ENCODE results near the gene ADAM22. TPM values are rescaled to one million over a fixed set of nuclear protein-coding genes. Genes with fewer than 3 reads are reported as not detected.

The ADAM22 gene
- polyA plus RNA-seq, 2 of the 4 experiments (the other 2 are of a cell fraction), result 0.53 to 0.59 TPM

GRCh38 chr7:87935384-87935706 is 1.3 kb downstream of the ADAM22 start:
- no peak for ATAC-seq
- WGBS (ENCODE audit: missing lambda C conversion rate), result 61% methylated on average over 8 of the region's 8 CpGs

GRCh38 chr7:87941138-87941537 is 7.1 kb downstream of the ADAM22 start:
- CTCF ChIA-PET, result no interaction called here
- ATAC-seq (no peak), FAIRE-seq (no peak), DNase-seq (ENCODE audit: low read depth in 1 of 2, low spot score in 1 of 2) (no peak)
- Histone ChIP-seq H3K4me2 (no peak overlapping the region), H3K9me3 (no peaks in the 10 kb centered on the region), H3K27ac (no peak overlapping the region), H3K4me3 (no peak overlapping the region), H3K4me1 (no peaks in the 10 kb centered on the region)
- TF ChIP-seq ATOH8 (CRISPR knock-in tag; IDR thresholded peaks at IDR 0.05; ENCODE audit: low read depth) (no peak), JUN (IDR thresholded peaks at IDR 0.05) (no peak), FOXS1 (CRISPR knock-in tag; IDR thresholded peaks at IDR 0.05) (no peak), RARB (CRISPR knock-in tag; IDR thresholded peaks at IDR 0.05) (no peak), CTCF (IDR thresholded peaks at IDR 0.05) (no peak), MAFK (IDR thresholded peaks at IDR 0.05; ENCODE audit: partially characterized antibody) (no peak), ELK1 (IDR thresholded peaks at IDR 0.05; ENCODE audit: low read depth, low read length) (no peak), ZNF302 (CRISPR knock-in tag; IDR thresholded peaks at IDR 0.05) (no peak), EP300 (IDR thresholded peaks at IDR 0.05) (no peak), HOXA7 (CRISPR knock-in tag; IDR thresholded peaks at IDR 0.05) (no peak), CBX2 (IDR thresholded peaks at IDR 0.05; ENCODE audit: borderline replicate concordance, low read depth) (no peak), RNF2 (IDR thresholded peaks at IDR 0.05; ENCODE audit: borderline replicate concordance, low read depth) (no peak), REST (IDR thresholded peaks at IDR 0.05) (no peak), BCL3 (IDR thresholded peaks at IDR 0.05) (no peak)
- WGBS (ENCODE audit: missing lambda C conversion rate), result 62% methylated on average over 4 of the region's 4 CpGs
- POLR2A ChIA-PET, result no interaction called here

More at GRCh38 chr7:87935384-87935706, 1.3 kb downstream of the ADAM22 start:
- Histone ChIP-seq H3K9me3 (no peaks in the 10 kb centered on the region), H3K27ac (no peak overlapping the region), H3K4me1 (0 out of 3 replicates have a peak, but pooled peaks cover 3% of the 10 kb centered on the region), H3K4me3 (peak overlapping the region; percentile 66; the same call in 2 of the 3 replicates), H3K4me2 (peak overlapping the region; percentile 91)
- no peak for DNase-seq (ENCODE audit: low read depth in 1 of 2, low spot score in 1 of 2)
- no peak for TF ChIP-seq FOXS1 (CRISPR knock-in tag; IDR thresholded peaks at IDR 0.05)
- no peak for TF ChIP-seq PHF8 (IDR thresholded peaks at IDR 0.05; ENCODE audit: borderline replicate concordance, low read depth)
- TF ChIP-seq GATA3 (IDR thresholded peaks at IDR 0.05; ENCODE audit: borderline replicate concordance), result no peak
- TF ChIP-seq HMGXB4 (CRISPR knock-in tag; IDR thresholded peaks at IDR 0.05; ENCODE audit: borderline replicate concordance), result no peak
- TF ChIP-seq CHD4 (IDR thresholded peaks at IDR 0.05; ENCODE audit: borderline replicate concordance), result no peak
- no peak for TF ChIP-seq KDM1A (IDR thresholded peaks at IDR 0.05; ENCODE audit: low read depth)
- CTCF ChIA-PET, result no interaction called here
- no peak for FAIRE-seq
- POLR2A ChIA-PET, result no interaction called here

Data from A549 (cell line).